Astrocyte (in vitro differentiated cells and primary cell): ENCODE data around the gene C12orf56. TPM values are rescaled to one million over a fixed set of nuclear protein-coding genes. Genes with fewer than 3 reads are reported as not detected.
"Not testable (repeated sequence)": the region's sequence is repeated elsewhere in the genome, so short reads cannot be mapped to it uniquely, and the experiment has no call there.

ENCODE experiments used
- DNase-seq: peaks from one replicate; pipeline ENCODE4 v3.0.0-alpha.2; 2010; ENCODE audit warnings: low read depth
- FAIRE-seq: peaks from 2 replicates; lab custom pipeline; 2011; peaks lifted over from hg19 to GRCh38; lab: Jason Lieb, UNC
- H2AFZ ChIP-seq: 2 replicates; pipeline ENCODE4 v1.6.0; 2012; ENCODE audit warnings: low read depth, low read length, inconsistent platforms
- H3K27ac ChIP-seq: 2 replicates; pipeline ENCODE4 v1.5.1; 2011; ENCODE audit warnings: low read depth, low read length, inconsistent platforms
- H3K27me3 ChIP-seq: 2 replicates; pipeline ENCODE4 v1.6.0; 2011; ENCODE audit warnings: low read length, inconsistent platforms; ENCODE audit not compliant: insufficient read depth
- H3K36me3 ChIP-seq: 2 replicates; pipeline ENCODE4 v1.5.1; 2011; ENCODE audit warnings: low read length, inconsistent platforms; ENCODE audit not compliant: insufficient read depth
- H3K4me1 ChIP-seq: 2 replicates; pipeline ENCODE4 v1.5.1; 2011; ENCODE audit warnings: low read length, inconsistent platforms; ENCODE audit not compliant: insufficient read depth
- H3K4me2 ChIP-seq: 2 replicates; pipeline ENCODE4 v1.6.0; 2012; ENCODE audit warnings: low read length, inconsistent platforms
- H3K4me3 ChIP-seq: 2 replicates; pipeline ENCODE4 v1.5.1; 2011; ENCODE audit warnings: low read depth, mild to moderate bottlenecking, low read length, inconsistent platforms; ENCODE audit not compliant: insufficient read depth
- H3K79me2 ChIP-seq: 2 replicates; pipeline ENCODE4 v1.6.0; 2012; ENCODE audit warnings: mild to moderate bottlenecking, low read length, inconsistent platforms; ENCODE audit not compliant: insufficient read depth
- H3K9ac ChIP-seq: 2 replicates; pipeline ENCODE4 v1.6.0; 2012; ENCODE audit warnings: mild to moderate bottlenecking, low read length, inconsistent platforms
- H3K9me3 ChIP-seq: 2 replicates; pipeline ENCODE4 v1.5.1; 2012; ENCODE audit warnings: low read depth, mild to moderate bottlenecking, low read length, inconsistent platforms; ENCODE audit not compliant: insufficient read depth
- H4K20me1 ChIP-seq: 2 replicates; pipeline ENCODE4 v1.6.0; 2012; ENCODE audit warnings: low read length, inconsistent platforms; ENCODE audit not compliant: insufficient read depth
- H3K27ac Mint-ChIP-seq: one replicate; pipeline ENCODE4 v1.8.0; 2021; ENCODE audit warnings: mild to moderate bottlenecking, mixed read lengths; ENCODE audit not compliant: unreplicated experiment
- H3K27me3 Mint-ChIP-seq: one replicate; pipeline ENCODE4 v1.8.0; 2021; ENCODE audit warnings: low read depth, mixed read lengths; ENCODE audit not compliant: unreplicated experiment
- H3K36me3 Mint-ChIP-seq: one replicate; pipeline ENCODE4 v1.8.0; 2021; ENCODE audit warnings: low read depth, mixed read lengths; ENCODE audit not compliant: unreplicated experiment
- H3K4me1 Mint-ChIP-seq: one replicate; pipeline ENCODE4 v1.8.0; 2021; ENCODE audit warnings: low read depth, mixed read lengths; ENCODE audit not compliant: unreplicated experiment
- H3K4me3 Mint-ChIP-seq: one replicate; pipeline ENCODE4 v1.8.0; 2021; ENCODE audit warnings: mild to moderate bottlenecking, moderate library complexity, mixed read lengths; ENCODE audit not compliant: unreplicated experiment
- H3K9me3 Mint-ChIP-seq: one replicate; pipeline ENCODE4 v1.8.0; 2021; ENCODE audit warnings: mild to moderate bottlenecking, mixed read lengths; ENCODE audit not compliant: unreplicated experiment
- EZH2 ChIP-seq: IDR thresholded peaks from 2 replicates; pipeline ENCODE4 v1.6.1; 2012; ENCODE audit warnings: mild to moderate bottlenecking, low read length, inconsistent platforms; ENCODE audit not compliant: insufficient read depth
- total RNA-seq: library from RNA; stranded (reverse); gene quantifications from 2 replicates; pipeline ENCODE4 v1.2.1, GENCODE V29; 2021
- TF ChIP-seq, protein P1 (sequence below): IDR thresholded peaks from 2 replicates; pipeline ENCODE4 v1.5.1; 2011; ENCODE audit warnings: low read depth, mild to moderate bottlenecking, inconsistent platforms, low read length, moderate library complexity; ENCODE audit not compliant: insufficient read depth

The C12orf56 gene
- total RNA-seq, 1 donor from 2014 or later = not detected

DNA sequence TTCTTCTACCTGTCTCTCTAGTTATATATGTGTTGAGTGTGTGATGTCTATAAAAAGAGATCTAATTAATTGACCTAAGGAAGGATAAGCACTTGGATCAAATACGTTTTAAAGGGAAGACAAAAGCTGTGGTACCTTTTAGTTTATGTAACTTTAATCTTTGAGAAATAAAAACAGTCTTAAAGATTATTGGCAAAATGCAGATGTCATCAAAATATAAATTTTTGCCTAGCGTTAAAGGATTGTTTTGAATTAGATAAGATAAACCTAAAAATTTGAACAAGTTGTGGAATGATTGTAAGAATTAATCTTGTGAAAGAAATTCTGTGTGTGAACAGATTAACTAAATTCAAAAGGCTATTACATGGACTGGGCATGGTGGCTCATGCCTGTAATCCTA is 42.9 kb downstream of the C12orf56 start:
- H3K27ac ChIP-seq = no peak overlapping the region
- Mint-ChIP-seq H3K36me3 (peaks cover 4% of the 10 kb centered on the region), H3K27me3 (no peaks in the 10 kb centered on the region), H3K27ac (no peak overlapping the region), H3K4me1 (no peaks in the 10 kb centered on the region), H3K4me3 (no peak overlapping the region), H3K9me3 (peaks cover 14% of the 10 kb centered on the region)
- TF ChIP-seq EZH2 = no peak
- TF ChIP-seq, protein P1, sequence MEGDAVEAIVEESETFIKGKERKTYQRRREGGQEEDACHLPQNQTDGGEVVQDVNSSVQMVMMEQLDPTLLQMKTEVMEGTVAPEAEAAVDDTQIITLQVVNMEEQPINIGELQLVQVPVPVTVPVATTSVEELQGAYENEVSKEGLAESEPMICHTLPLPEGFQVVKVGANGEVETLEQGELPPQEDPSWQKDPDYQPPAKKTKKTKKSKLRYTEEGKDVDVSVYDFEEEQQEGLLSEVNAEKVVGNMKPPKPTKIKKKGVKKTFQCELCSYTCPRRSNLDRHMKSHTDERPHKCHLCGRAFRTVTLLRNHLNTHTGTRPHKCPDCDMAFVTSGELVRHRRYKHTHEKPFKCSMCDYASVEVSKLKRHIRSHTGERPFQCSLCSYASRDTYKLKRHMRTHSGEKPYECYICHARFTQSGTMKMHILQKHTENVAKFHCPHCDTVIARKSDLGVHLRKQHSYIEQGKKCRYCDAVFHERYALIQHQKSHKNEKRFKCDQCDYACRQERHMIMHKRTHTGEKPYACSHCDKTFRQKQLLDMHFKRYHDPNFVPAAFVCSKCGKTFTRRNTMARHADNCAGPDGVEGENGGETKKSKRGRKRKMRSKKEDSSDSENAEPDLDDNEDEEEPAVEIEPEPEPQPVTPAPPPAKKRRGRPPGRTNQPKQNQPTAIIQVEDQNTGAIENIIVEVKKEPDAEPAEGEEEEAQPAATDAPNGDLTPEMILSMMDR = no peak
- no peak for DNase-seq
- H4K20me1 ChIP-seq = no peaks in the 10 kb centered on the region
- H3K4me1 ChIP-seq = no peaks in the 10 kb centered on the region
- no peak overlapping the region for H3K4me2 ChIP-seq
- H3K4me3 ChIP-seq = no peak overlapping the region
- no peak for FAIRE-seq
- H3K36me3 ChIP-seq = no peaks in the 10 kb centered on the region
- H3K9ac ChIP-seq = no peak overlapping the region
- H3K9me3 ChIP-seq = no peaks in the 10 kb centered on the region
- H3K79me2 ChIP-seq = no peaks in the 10 kb centered on the region
- no peaks in the 10 kb centered on the region for H3K27me3 ChIP-seq
- H2AFZ ChIP-seq = no peak overlapping the region

DNA sequence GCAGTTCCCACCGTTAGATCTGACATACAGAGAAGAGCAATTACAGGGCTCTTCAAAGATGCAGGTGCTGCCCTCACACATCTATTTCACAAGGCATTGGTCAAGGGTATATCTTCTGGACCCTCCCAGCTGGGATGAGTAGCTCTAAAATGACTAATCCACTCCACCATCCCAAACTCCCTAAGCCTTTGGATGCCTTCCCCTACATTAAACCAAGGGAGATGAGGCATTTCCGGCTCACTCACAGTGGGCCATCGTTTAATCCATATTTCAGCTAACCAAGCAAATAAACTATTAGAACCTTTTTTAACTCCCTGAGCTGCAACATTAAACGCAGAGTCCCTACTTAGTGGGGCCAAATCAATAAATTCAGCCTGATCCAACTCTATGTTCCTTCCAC is 45.9 kb downstream of the C12orf56 start:
- H3K79me2 ChIP-seq, H3K9me3 ChIP-seq, H3K27me3 Mint-ChIP-seq, H3K4me3 Mint-ChIP-seq, H3K36me3 ChIP-seq, H3K36me3 Mint-ChIP-seq, H3K4me1 Mint-ChIP-seq, DNase-seq, H3K27ac Mint-ChIP-seq, H3K27me3 ChIP-seq, H3K4me1 ChIP-seq, H3K9me3 Mint-ChIP-seq, H4K20me1 ChIP-seq, FAIRE-seq, H2AFZ ChIP-seq, H3K9ac ChIP-seq, H3K4me2 ChIP-seq, H3K4me3 ChIP-seq, H3K27ac ChIP-seq: not testable (repeated sequence)

DNA sequence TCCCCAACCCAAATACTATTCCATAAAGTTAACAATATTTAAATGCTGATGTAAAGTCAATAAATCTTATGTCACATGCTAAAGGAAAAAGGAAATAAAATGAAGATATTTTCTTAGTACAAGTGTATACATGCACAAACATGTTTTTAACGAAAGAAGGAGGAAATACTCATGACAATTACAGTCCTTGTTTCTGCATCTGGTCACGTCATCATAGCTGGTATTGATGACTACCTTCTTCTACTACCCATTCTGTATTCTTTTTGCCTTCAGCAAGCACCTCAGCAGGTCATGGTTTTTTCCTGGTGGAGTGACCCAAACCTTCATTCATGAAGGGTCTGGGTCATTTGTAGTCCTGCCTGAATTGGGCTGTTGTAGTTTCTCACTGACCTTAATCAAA is 50.0 kb downstream of the C12orf56 start:
- H3K4me1 Mint-ChIP-seq, H3K79me2 ChIP-seq, DNase-seq, H3K4me1 ChIP-seq, H3K36me3 Mint-ChIP-seq, H3K9me3 ChIP-seq, FAIRE-seq, H3K36me3 ChIP-seq, H4K20me1 ChIP-seq, H3K27ac ChIP-seq, H3K27me3 Mint-ChIP-seq, H3K4me3 Mint-ChIP-seq, H3K4me3 ChIP-seq, H3K27ac Mint-ChIP-seq, H3K9ac ChIP-seq, H2AFZ ChIP-seq, H3K4me2 ChIP-seq, H3K9me3 Mint-ChIP-seq, H3K27me3 ChIP-seq: not testable (repeated sequence)
